Fibroblast of villous mesenchyme (primary cell): ENCODE measurements around the gene MRPL55. TPM values are rescaled to one million over a fixed set of nuclear protein-coding genes. Genes with fewer than 3 reads are reported as not detected.

Source experiments
- DNase-seq: peaks from one replicate; pipeline ENCODE4 v3.0.0-alpha.2; 2010; ENCODE audit warnings: low read depth
- H3K4me3 ChIP-seq: 2 replicates; pipeline ENCODE4 v1.5.1; 2011; ENCODE audit warnings: low read depth, mild to moderate bottlenecking, low read length
- total RNA-seq: library from RNA; depleted of rRNA; stranded (reverse); fragments of >200 nt; gene quantifications from 2 replicates; pipeline ENCODE4 v1.2.3, GENCODE V29; 2012
- TF ChIP-seq, protein P1 (sequence below): IDR thresholded peaks from 2 replicates; pipeline ENCODE4 v1.5.1; 2012; ENCODE audit warnings: low read depth, mild to moderate bottlenecking, low read length; ENCODE audit not compliant: insufficient read depth

The MRPL55 gene
- total RNA-seq, 1 donor = 39.3 TPM

- DNase-seq = no peak
- TF ChIP-seq, protein P1, sequence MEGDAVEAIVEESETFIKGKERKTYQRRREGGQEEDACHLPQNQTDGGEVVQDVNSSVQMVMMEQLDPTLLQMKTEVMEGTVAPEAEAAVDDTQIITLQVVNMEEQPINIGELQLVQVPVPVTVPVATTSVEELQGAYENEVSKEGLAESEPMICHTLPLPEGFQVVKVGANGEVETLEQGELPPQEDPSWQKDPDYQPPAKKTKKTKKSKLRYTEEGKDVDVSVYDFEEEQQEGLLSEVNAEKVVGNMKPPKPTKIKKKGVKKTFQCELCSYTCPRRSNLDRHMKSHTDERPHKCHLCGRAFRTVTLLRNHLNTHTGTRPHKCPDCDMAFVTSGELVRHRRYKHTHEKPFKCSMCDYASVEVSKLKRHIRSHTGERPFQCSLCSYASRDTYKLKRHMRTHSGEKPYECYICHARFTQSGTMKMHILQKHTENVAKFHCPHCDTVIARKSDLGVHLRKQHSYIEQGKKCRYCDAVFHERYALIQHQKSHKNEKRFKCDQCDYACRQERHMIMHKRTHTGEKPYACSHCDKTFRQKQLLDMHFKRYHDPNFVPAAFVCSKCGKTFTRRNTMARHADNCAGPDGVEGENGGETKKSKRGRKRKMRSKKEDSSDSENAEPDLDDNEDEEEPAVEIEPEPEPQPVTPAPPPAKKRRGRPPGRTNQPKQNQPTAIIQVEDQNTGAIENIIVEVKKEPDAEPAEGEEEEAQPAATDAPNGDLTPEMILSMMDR = no peak
- no peak overlapping the region for H3K4me3 ChIP-seq
Observed at GRCh38 chr1:228066891-228067654, 42.0 kb downstream of the MRPL55 start.

DNA sequence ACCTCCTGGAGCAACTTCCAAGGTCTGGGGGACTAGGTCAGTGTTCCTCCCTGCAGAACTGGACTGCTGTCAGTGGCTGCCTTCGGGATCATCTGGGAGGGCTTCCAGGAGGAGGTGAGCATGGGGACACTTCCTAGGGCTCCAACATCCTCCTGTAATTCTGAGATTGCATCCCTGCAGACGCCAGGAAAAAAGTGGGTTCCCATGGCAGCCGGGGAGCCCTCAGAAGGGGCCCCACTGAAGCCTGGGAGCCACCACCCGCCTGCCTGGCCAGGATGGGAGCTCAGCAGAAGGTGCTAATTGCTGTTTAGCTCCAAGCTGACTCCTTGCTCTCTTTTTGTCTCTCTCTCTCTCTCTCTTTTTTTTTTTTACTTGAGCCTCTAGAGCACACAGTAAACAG, 42.7 kb downstream of the MRPL55 start:
- DNase-seq = no peak
- H3K4me3 ChIP-seq = no peak overlapping the region
- TF ChIP-seq, protein P1 = no peak

- TF ChIP-seq, protein P1 = no peak
- DNase-seq = no peak
Observed at GRCh38 chr1:228065543-228066347, 43.4 kb downstream of the MRPL55 start.

DNA sequence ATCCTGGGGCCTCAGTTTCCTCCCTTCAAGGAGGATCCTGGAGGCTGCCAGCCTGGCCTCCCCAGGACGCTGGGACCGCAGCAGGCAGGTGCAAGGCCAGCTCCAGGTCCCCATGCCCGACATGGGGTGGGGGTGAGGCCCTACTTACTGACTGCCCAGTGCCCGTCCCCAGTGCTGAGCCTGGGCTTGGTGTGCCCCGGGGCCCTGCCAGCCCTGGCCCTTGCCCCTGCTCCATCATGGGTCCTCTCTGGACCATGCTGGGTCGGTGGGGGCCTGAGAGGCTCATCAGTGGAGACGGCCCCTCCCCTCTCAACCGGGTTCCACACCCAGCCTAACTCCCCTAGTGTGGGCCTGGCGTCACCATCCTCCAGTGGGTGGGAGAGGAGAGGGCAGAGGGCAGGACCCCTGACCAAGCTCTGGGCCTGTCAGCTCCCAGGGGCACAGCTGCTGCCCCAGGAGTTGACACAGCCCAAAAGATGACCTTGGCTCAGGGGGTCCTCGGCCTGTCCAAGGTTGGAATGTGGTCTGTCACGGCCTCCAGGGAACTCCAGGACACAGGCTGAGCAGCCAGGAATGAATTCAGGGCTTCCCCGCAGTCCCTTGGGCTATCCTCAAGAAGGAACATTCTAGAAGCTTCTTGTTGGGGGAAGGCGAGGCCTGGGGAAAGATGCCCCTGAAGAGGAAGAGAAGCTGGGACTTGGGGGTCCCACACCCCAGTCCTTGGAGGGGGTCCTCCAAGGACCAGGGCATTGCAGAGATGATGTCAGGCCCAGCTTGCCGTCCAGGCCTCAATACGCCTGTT, 44.2 kb downstream of the MRPL55 start:
- H3K4me3 ChIP-seq = no peak overlapping the region
- TF ChIP-seq, protein P1 = no peak
- no peak for DNase-seq

More at GRCh38 chr1:228065543-228066347, 43.4 kb downstream of the MRPL55 start:
- no peak overlapping the region for H3K4me3 ChIP-seq

GRCh38 chr1:228064296-228064695, 44.8 kb downstream of the MRPL55 start:
- DNase-seq = no peak
- TF ChIP-seq, protein P1 = no peak
- no peak overlapping the region for H3K4me3 ChIP-seq
